ENCODE measurements around the gene NR1D2. TPM values are rescaled to one million over a fixed set of nuclear protein-coding genes. Genes with fewer than 3 reads are reported as not detected.

Gene NR1D2
- total and polyA plus RNA-seq, 2 of the 13 experiments (the other 11 are each of a cell fraction or from before 2014, with no cell fraction given), result 5.3 to 8.1 TPM

DNA sequence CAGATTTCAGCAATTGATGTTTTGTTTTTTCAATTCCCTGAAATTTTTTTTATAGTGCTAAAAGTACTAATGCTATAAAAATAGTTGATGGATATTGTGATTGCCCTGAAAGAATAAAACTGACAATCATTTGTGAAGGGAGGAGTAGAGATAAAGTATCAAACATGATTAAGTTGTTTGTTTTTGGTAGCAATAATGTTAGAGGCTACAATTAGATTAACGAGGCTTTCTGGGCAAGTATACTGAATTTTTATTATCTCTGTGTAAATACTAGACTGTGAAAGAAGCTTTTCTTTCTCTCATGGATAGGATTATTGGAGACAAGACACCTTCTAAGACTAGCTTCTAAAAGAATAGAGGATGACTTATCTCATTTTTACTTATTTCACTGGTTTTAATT lies 15.6 kb downstream of the NR1D2 start:
- intact Hi-C loops (cut with micrococcal nuclease; ENCODE audit: unreplicated experiment), result no loop called here
- Histone ChIP-seq H2AFZ (ENCODE audit: low read length) (no peak overlapping the region), H3K4me3 (replicated peaks in 1 of 3; ENCODE audit: insufficient read depth in 1 of 3, low read depth in 2 of 3, low read length in 3 of 3) (no peak overlapping the region), H3K27ac (ENCODE audit: extremely low read length, insufficient read depth, low read length) (no peak overlapping the region), H3K4me1 (ENCODE audit: insufficient read depth, low read length) (no peaks in the 10 kb centered on the region), H3K36me3 (replicated peaks in 1 of 2; ENCODE audit: control insufficient read depth in 1 of 2, insufficient read depth in 2 of 2, low read length in 2 of 2) (peaks cover 3 to 44% of the 10 kb centered on the region in 2 experiments; a peak in 4 of 5 replicates), H4K20me1 (ENCODE audit: insufficient read depth, low read length) (no peaks in the 10 kb centered on the region), H3K27me3 (ENCODE audit: control insufficient read depth in 1 of 2, insufficient read depth in 2 of 2, low read length in 2 of 2) (no peaks in the 10 kb centered on the region), H3K79me2 (ENCODE audit: insufficient read depth, low read length) (no peaks in the 10 kb centered on the region), H3K9me3 (ENCODE audit: low read length) (no peaks in the 10 kb centered on the region), H3K4me2 (ENCODE audit: low read depth, low read length) (no peak overlapping the region), H3K9ac (ENCODE audit: insufficient read depth, low read depth, low read length) (no peak overlapping the region)
- BruUV-seq (replicated peaks), result no TSS peak
- no peak for FAIRE-seq
- 97% methylated on average over 1 of the region's 1 CpG for WGBS (ENCODE audit: low lambda C conversion rate)
- in situ Hi-C loops (cut with HindIII; ENCODE audit: extremely low pct_ligation_motif_present, low pct_unique_long_range_greater_than_20kb), result no loop called here
- CTCF ChIA-PET (ENCODE audit: low intra/inter-chr PET ratio, low total read pairs), result no interaction called here
- POLR2A ChIA-PET, result no interaction called here
- DNase-seq (ENCODE audit: low spot score), result no peak
- no peak for TF ChIP-seq FOXK1 (CRISPR knock-in tag; IDR thresholded peaks at IDR 0.05; ENCODE audit: borderline replicate concordance, low read depth)
- no peak for ATAC-seq

- in situ Hi-C loops (cut with HindIII; ENCODE audit: extremely low pct_ligation_motif_present, low pct_unique_long_range_greater_than_20kb), result no loop called here
- no peaks in the 10 kb centered on the region for H3K4me1 ChIP-seq (ENCODE audit: insufficient read depth, low read length)
- peaks cover 3 to 44% of the 10 kb centered on the region in 2 experiments; a peak in 4 of 5 replicates for H3K36me3 ChIP-seq (replicated peaks in 1 of 2; ENCODE audit: control insufficient read depth in 1 of 2, insufficient read depth in 2 of 2, low read length in 2 of 2)
Measured at GRCh38 chr3:23961066-23961465, 16.0 kb downstream of the NR1D2 start.

More at GRCh38 chr3:23961066-23961465, 16.0 kb downstream of the NR1D2 start:
- H3K4me3 ChIP-seq (replicated peaks in 1 of 3; ENCODE audit: insufficient read depth in 1 of 3, low read depth in 2 of 3, low read length in 3 of 3), result no peak overlapping the region
- no peaks in the 10 kb centered on the region for H3K79me2 ChIP-seq (ENCODE audit: insufficient read depth, low read length)
- BruUV-seq (replicated peaks), result no TSS peak
- ATAC-seq, result no peak
- no peaks in the 10 kb centered on the region for H3K9me3 ChIP-seq (ENCODE audit: low read length)
- no peak for DNase-seq (ENCODE audit: low spot score)
- WGBS (ENCODE audit: low lambda C conversion rate), result 100% methylated on average over 1 of the region's 1 CpG
- H4K20me1 ChIP-seq (ENCODE audit: insufficient read depth, low read length), result no peaks in the 10 kb centered on the region
- TF ChIP-seq ZNF761 (CRISPR knock-in tag; conservative IDR thresholded peaks at IDR 0.05) (no peak), RXRA (CRISPR knock-in tag; IDR thresholded peaks at IDR 0.05) (no peak), TCF12 (IDR thresholded peaks at IDR 0.05) (no peak), TCF12 (CRISPR knock-in tag; IDR thresholded peaks at IDR 0.05) (no peak), NCOA2 (CRISPR knock-in tag; IDR thresholded peaks at IDR 0.05) (no peak), ZZZ3 (CRISPR knock-in tag; IDR thresholded peaks at IDR 0.05; ENCODE audit: borderline replicate concordance) (no peak), ZFX (CRISPR knock-in tag; IDR thresholded peaks at IDR 0.05; ENCODE audit: low read depth) (no peak), ZNF816 (CRISPR knock-in tag; IDR thresholded peaks at IDR 0.05; ENCODE audit: borderline replicate concordance) (no peak), TIGD3 (CRISPR knock-in tag; IDR thresholded peaks at IDR 0.05; ENCODE audit: borderline replicate concordance) (no peak), MATR3 (CRISPR knock-in tag; IDR thresholded peaks at IDR 0.05) (no peak), FIP1L1 (IDR thresholded peaks at IDR 0.05; ENCODE audit: borderline replicate concordance, insufficient read depth, low read depth, low read length) (no peak)
- TF ChIP-seq, protein P1, sequence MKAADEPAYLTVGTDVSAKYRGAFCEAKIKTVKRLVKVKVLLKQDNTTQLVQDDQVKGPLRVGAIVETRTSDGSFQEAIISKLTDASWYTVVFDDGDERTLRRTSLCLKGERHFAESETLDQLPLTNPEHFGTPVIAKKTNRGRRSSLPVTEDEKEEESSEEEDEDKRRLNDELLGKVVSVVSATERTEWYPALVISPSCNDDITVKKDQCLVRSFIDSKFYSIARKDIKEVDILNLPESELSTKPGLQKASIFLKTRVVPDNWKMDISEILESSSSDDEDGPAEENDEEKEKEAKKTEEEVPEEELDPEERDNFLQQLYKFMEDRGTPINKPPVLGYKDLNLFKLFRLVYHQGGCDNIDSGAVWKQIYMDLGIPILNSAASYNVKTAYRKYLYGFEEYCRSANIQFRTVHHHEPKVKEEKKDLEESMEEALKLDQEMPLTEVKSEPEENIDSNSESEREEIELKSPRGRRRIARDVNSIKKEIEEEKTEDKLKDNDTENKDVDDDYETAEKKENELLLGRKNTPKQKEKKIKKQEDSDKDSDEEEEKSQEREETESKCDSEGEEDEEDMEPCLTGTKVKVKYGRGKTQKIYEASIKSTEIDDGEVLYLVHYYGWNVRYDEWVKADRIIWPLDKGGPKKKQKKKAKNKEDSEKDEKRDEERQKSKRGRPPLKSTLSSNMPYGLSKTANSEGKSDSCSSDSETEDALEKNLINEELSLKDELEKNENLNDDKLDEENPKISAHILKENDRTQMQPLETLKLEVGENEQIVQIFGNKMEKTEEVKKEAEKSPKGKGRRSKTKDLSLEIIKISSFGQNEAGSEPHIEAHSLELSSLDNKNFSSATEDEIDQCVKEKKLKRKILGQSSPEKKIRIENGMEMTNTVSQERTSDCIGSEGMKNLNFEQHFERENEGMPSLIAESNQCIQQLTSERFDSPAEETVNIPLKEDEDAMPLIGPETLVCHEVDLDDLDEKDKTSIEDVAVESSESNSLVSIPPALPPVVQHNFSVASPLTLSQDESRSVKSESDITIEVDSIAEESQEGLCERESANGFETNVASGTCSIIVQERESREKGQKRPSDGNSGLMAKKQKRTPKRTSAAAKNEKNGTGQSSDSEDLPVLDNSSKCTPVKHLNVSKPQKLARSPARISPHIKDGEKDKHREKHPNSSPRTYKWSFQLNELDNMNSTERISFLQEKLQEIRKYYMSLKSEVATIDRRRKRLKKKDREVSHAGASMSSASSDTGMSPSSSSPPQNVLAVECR (CRISPR knock-in tag; IDR thresholded peaks at IDR 0.05; ENCODE audit: borderline replicate concordance), result no peak
- H3K27ac ChIP-seq (ENCODE audit: extremely low read length, insufficient read depth, low read length), result no peak overlapping the region
- H3K9ac ChIP-seq (ENCODE audit: insufficient read depth, low read depth, low read length), result no peak overlapping the region
- FAIRE-seq, result no peak
- intact Hi-C loops (cut with micrococcal nuclease; ENCODE audit: unreplicated experiment), result no loop called here
- ChIA-PET CTCF (ENCODE audit: low intra/inter-chr PET ratio, low total read pairs) (no interaction called here), POLR2A (no interaction called here)
- H3K27me3 ChIP-seq (ENCODE audit: control insufficient read depth in 1 of 2, insufficient read depth in 2 of 2, low read length in 2 of 2), result no peaks in the 10 kb centered on the region
- H2AFZ ChIP-seq (ENCODE audit: low read length), result no peak overlapping the region
- no peak overlapping the region for H3K4me2 ChIP-seq (ENCODE audit: low read depth, low read length)

Measured in HepG2 (cell line).